Renal cortical epithelial cell (primary cell): Measurements from ENCODE around the gene OTUD4. TPM values are rescaled to one million over a fixed set of nuclear protein-coding genes. Genes with fewer than 3 reads are reported as not detected.
"Not testable (repeated sequence)": the region's sequence is repeated elsewhere in the genome, so short reads cannot be mapped to it uniquely, and the experiment has no call there.

Experiments
- DNase-seq: peaks from one replicate; pipeline ENCODE4 v3.0.0-alpha.2; 2011; ENCODE audit warnings: low read depth
- total RNA-seq: library from RNA; depleted of rRNA; stranded (reverse); fragments of >200 nt; gene quantifications from 2 replicates; pipeline ENCODE4 v1.2.3, GENCODE V29; 2014

The OTUD4 gene
- total RNA-seq = 28.5 and 48.2 TPM in 2 replicates

GRCh38 chr4:145180298-145181090, at the start of gene OTUD4:
TSS of gene OTUD4 (minus strand) at chr4:145180589. CDS start at chr4:145179973, 616 bp downstream.
- DNase-seq = peak; percentile 84

- not testable (repeated sequence) for DNase-seq
These were observed 42.8 kb upstream of the OTUD4 start for GRCh38 chr4:145223228-145223627.

GRCh38 chr4:145221529-145221928, 41.1 kb upstream of the OTUD4 start:
- not testable (repeated sequence) for DNase-seq

DNA sequence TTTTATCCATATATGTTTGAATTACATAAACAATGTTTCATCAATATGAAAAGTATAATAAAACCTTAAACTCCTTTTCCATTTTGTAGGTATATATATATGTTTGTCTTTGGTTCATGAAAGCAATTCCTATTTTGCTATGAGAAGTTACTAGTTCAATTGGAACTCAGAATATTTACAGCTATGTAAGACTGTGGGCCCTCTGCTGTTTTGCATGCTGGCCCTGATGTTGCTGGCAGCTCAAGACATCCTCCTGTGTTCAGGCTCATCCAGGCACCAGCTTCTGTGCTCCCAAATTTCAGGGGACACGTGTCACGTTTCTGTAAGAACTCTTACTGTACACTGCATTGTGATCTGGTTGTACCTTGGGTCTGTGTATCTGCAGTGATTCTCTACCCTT, 38.7 kb upstream of the OTUD4 start:
- no peak for DNase-seq

DNA sequence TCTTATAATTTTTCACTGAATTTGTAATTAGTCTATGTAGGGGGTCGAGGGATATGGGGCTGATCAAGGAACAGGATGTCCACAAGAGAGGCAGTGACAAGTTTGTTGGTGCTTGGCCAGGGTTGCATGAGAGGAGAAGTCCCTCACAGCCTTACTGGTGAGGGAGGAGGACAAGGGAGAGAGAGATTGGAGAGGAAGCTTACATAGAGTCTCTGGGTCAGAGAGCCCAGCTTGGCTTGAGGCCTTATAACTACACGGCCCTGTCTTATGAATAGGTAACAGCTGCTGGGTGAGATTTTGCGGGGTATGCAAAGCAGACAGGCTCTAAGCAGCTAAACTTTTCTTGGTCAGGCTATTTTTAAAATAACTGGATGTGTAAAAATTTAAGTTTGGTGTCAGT, 37.9 kb upstream of the OTUD4 start:
- no peak for DNase-seq

DNA sequence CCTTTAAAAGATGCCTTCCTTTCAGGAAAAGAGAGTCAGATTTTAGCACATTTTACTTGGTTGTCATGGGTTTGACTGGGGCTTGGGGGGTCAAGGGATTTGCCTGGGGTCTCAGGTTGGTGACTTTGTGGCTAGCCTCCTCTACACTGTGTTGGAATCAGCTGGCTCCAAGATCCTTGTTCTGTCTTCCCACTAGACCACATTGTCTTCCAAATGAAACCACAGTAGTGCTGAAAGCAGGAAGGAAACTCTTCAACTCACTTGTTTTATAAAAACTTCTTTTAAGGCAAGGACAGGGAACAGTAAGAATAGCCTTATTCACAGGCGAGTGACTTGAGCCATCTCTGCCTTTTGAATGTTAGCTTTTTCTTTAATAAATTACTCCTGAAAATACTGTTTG, 37.0 kb upstream of the OTUD4 start:
- DNase-seq = peak; percentile 7

- DNase-seq = peak; percentile 43
These were observed 36.1 kb upstream of the OTUD4 start for GRCh38 chr4:145216535-145216934.

GRCh38 chr4:145213245-145213644, 32.9 kb upstream of the OTUD4 start:
- DNase-seq = no peak

GRCh38 chr4:145207934-145208333, 27.5 kb upstream of the OTUD4 start:
- DNase-seq = peak; percentile 29

DNA sequence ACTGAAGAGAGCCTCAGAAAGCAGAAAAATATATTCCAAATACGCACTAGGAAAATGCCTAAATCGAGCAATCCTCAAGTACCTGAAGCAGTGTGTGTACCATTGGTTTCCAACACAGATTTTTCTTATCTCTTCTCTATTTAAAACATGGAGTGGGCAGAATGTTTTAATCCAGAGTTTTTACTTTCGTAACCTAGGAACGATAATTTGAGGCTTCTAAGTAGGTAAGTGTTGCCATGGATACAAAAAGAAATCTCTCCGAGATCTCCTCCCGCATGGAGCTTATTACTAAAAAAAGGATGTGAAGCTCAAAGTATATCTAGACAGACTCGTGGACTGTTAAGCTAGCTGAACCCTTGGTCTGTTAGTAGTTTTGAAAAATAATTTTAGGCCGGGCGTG, 23.0 kb upstream of the OTUD4 start:
- DNase-seq = no peak

DNA sequence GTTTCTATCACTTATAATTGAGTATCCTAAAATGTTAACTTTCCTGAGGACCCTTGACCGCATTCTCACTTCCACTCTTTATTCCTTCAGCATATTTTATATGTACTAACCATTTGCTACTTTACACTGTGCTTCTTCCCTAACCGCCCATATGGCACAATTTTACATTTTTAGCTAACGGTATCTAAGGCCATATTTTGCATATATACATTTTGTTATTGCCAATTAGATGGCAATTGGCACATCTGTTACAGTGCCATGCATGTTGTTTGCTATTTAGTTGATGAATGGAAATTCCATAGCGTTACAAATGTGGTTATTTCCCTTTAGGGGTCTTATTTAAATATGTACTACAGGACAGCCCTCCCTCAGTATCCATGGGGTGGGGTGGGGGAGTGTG, 20.0 kb upstream of the OTUD4 start:
- no peak for DNase-seq

DNA sequence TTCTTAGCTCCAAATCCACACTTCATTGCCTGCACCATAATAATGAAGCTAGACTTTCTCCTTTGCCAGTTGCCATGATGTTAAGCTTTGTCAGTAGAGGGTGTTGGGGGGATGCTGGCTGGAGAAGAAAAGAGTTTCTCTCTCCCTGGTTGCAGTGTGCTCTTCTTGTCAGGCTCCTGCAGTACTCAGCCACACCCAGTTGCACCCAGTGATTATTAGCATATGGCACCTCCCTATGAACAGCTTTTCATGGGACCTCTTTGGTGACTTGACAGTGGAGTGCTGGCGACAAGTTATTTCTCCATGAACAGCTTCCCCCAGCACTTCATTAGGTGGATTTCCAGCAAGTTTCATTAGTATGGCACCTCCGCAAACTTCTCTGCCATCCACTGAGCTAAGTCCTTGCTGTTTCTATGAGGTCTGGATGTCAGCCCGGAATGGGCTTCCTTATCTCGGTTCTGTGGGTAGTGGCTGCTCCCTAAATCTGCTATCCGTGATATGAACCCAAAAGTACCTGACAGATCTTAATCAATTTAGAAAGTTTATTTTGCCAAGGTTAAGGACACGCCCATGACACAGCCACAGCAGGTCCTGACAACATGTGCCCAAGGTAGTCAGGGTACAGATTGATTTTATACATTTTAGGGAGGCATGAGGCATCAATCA, 18.8 kb upstream of the OTUD4 start:
- no peak for DNase-seq

- no peak for DNase-seq
These were observed 16.4 kb upstream of the OTUD4 start for GRCh38 chr4:145196747-145197146.

DNA sequence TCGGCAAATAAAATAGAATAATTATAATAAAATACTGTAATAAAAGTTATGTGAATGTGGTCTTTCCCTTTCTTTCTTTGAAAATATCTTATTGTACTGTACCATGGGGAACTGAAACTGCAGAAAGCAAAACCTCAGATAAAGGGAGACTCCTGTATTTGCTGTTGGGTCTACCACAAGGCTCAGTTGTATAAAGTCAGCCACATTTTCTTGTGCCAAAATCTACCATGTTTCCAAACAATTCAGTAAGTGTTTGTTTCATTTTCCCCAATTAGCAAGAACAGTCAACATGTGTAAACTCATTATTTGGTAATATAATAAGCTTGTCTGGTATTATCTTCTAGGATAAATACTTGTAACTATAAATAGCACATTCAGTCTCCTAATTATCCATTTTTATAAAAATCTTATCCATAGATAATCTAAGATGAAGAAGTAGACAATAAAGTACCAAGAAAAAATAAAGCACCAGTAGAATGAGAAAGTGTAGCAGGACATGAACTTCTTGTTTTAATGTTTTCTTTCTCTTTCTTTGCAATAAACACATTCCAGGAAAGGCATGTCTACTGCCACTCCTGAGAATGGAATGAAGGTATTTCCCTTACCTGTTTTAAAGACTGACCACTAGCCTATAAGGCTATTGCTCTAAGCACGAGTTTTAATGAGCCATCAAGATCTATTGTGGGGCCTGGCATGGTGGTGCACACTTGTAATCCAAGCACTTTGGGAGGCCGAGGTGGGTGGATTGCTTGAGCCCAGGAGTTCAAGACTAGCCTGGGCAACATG, 15.0 kb upstream of the OTUD4 start:
- peak; percentile 86 for DNase-seq

DNA sequence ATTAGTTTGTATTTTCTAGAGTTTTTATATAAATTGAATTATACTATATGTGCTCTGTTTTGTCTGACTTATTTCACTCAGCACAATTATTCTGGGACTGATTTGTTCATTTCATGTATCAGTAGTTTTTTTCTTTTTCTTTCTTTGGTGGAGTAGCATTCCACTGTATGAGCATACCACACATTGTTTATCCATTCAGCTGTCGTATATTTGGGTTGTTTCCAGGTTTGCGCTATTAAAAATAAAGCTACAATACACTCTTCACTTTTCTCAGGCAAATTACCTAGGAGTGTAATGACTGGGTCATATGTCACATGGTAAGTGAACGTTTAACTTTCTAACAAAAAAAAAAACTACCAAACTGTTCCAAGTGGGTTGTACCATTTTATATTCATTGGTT, 9.6 kb upstream of the OTUD4 start:
- DNase-seq = no peak

- no peak for DNase-seq
These were observed 6.3 kb upstream of the OTUD4 start for GRCh38 chr4:145186729-145187128.

DNA sequence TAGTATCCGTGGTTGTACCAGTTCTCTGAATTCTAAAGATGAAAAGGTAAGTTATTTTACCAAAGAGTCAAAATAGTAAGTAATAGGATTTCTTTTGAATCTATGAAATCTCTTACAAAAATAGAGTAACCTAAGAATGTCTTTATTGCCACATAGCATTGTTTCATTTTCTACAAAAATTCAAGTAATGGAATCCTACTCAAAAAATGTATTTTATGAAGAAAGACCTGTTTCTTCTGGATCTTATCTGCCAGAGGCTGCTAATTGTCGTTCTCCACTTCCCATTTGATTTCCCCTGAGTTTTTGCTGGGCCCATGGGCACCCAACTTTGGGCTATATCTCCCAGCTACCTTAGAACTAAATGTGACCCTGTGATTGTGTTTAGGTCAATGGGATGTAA, 3.2 kb upstream of the OTUD4 start:
- DNase-seq = no peak

DNA sequence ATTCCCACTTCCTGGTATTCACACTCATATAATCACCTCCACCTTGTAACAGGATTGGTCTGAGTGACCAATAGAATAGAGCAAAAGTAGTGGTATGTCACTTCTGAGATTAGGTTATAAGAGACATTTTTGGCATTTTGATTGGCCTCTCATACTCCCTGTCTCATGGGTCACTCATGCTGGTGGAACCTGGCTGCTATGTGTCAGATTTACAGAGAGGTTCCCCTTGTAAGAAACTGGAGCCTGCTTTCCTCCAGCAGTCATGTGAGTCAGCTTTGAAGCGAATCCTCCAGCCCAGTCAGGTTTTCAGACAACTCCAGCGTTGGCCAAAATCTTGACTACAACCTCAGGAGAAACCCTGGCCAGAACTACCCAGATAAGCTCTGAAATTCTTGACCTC, 2.6 kb upstream of the OTUD4 start:
- peak; percentile 38 for DNase-seq

DNA sequence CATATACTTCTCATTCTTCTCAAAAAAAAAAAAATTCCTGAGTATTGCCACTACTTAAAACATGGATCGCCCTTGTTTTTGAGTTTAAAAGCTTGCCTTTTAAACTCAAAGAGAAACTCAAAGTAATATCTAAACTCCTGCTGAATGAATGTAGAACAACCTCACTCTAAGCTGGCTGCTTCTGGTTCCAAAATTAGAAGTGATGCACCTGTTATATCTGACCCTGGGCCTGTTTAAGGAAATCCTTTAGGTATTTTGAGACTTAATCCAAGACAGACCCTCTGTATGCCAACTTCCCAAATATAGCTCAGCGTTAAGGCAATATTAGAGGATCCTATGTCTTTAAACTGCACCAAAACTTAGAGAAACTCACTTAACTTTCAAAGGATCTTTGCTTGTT, 1.8 kb upstream of the OTUD4 start:
- DNase-seq = no peak

DNA sequence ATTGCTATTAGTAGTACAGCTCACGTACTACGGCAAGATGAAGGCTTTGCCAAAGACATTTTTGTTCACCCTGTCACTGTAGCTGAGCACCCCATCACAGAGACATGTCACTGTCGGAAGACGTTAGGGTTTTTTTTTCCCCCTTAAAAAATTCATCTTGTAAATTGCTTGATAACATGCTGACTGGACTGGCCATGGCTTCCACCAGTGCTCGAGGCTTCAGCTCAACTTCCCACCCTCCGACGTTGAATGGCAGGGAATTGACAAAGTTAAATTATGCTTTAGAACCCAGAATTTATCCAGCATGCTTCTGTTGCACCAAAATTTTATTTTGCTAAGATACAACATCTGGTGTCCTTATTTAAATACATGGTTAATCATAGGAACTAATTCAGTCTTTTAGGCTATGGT, 707 bp upstream of the OTUD4 start:
- no peak for DNase-seq

GRCh38 chr4:145179861-145180297, 510 bp downstream of the OTUD4 start:
- DNase-seq = not testable (repeated sequence)

- DNase-seq = peak; percentile 43
These were observed 1.0 kb downstream of the OTUD4 start for GRCh38 chr4:145179281-145179860.
